ENCODE results near the gene FOXO3. TPM values are rescaled to one million over a fixed set of nuclear protein-coding genes. Genes with fewer than 3 reads are reported as not detected.

The FOXO3 gene
- total RNA-seq, 1 donor from 2014 or later = 37.3 TPM

GRCh38 chr6:108689272-108690161 is 128.8 kb downstream of the FOXO3 start:
- Histone ChIP-seq H2AFZ (ENCODE audit: low read depth, low read length) (no peak overlapping the region), H3K36me3 (ENCODE audit: insufficient read depth, low read length) (peaks cover 3% of the 10 kb centered on the region), H3K4me1 (ENCODE audit: insufficient read depth, low read length) (peaks cover 17% of the 10 kb centered on the region), H3K79me2 (ENCODE audit: insufficient read depth, low read length) (peaks cover 3% of the 10 kb centered on the region), H3K27me3 (ENCODE audit: insufficient read depth, low read length) (no peaks in the 10 kb centered on the region), H4K20me1 (ENCODE audit: insufficient read depth, low read length) (no peaks in the 10 kb centered on the region), H3K9ac (ENCODE audit: low read length) (no peak overlapping the region), H3K27ac (ENCODE audit: low read depth, low read length) (no peak overlapping the region), H3K4me2 (ENCODE audit: low read length) (peak overlapping the region; percentile 4), H3K4me3 (ENCODE audit: insufficient read depth, low read depth, low read length) (no peak overlapping the region), H3K9me3 (ENCODE audit: insufficient read depth, low read depth, low read length) (no peaks in the 10 kb centered on the region)
- TF ChIP-seq CTCF (IDR thresholded peaks at IDR 0.05; ENCODE audit: insufficient read depth, low read depth, low read length) (no peak), EZH2 (IDR thresholded peaks at IDR 0.05; ENCODE audit: insufficient read depth, low read length) (no peak)
- peaks cover 18% of the 10 kb centered on the region for H3K4me1 Mint-ChIP-seq (ENCODE audit: low read depth, unreplicated experiment)
- no peak overlapping the region for H3K4me3 Mint-ChIP-seq (ENCODE audit: unreplicated experiment)
- FAIRE-seq = no peak
- H3K27me3 Mint-ChIP-seq (ENCODE audit: low read depth, unreplicated experiment) = no peaks in the 10 kb centered on the region
- no peak overlapping the region for H3K27ac Mint-ChIP-seq (ENCODE audit: unreplicated experiment)
- DNase-seq (ENCODE audit: low read depth) = peak; percentile 80
- peaks cover 14% of the 10 kb centered on the region for H3K36me3 Mint-ChIP-seq (ENCODE audit: low read depth, unreplicated experiment)
- no peaks in the 10 kb centered on the region for H3K9me3 Mint-ChIP-seq (ENCODE audit: unreplicated experiment)

- H3K36me3 Mint-ChIP-seq (ENCODE audit: low read depth, unreplicated experiment) = peaks cover 14% of the 10 kb centered on the region
- no peaks in the 10 kb centered on the region for H3K9me3 Mint-ChIP-seq (ENCODE audit: unreplicated experiment)
- Histone ChIP-seq H3K27me3 (ENCODE audit: insufficient read depth, low read length) (no peaks in the 10 kb centered on the region), H3K36me3 (ENCODE audit: insufficient read depth, low read length) (peaks cover 3% of the 10 kb centered on the region), H3K4me2 (ENCODE audit: low read length) (peak overlapping the region; percentile 8), H3K27ac (ENCODE audit: low read depth, low read length) (no peak overlapping the region), H3K4me3 (ENCODE audit: insufficient read depth, low read depth, low read length) (no peak overlapping the region), H3K9ac (ENCODE audit: low read length) (no peak overlapping the region), H4K20me1 (ENCODE audit: insufficient read depth, low read length) (no peaks in the 10 kb centered on the region), H3K9me3 (ENCODE audit: insufficient read depth, low read depth, low read length) (no peaks in the 10 kb centered on the region), H3K79me2 (ENCODE audit: insufficient read depth, low read length) (peaks cover 3% of the 10 kb centered on the region), H3K4me1 (ENCODE audit: insufficient read depth, low read length) (peaks cover 12% of the 10 kb centered on the region), H2AFZ (ENCODE audit: low read depth, low read length) (no peak overlapping the region)
- DNase-seq (ENCODE audit: low read depth) (peak; percentile 65), FAIRE-seq (peak; percentile 5)
- H3K4me3 Mint-ChIP-seq (ENCODE audit: unreplicated experiment) = no peak overlapping the region
- H3K27ac Mint-ChIP-seq (ENCODE audit: unreplicated experiment) = no peak overlapping the region
- peaks cover 13% of the 10 kb centered on the region for H3K4me1 Mint-ChIP-seq (ENCODE audit: low read depth, unreplicated experiment)
- no peak for TF ChIP-seq EZH2 (IDR thresholded peaks at IDR 0.05; ENCODE audit: insufficient read depth, low read length)
- no peaks in the 10 kb centered on the region for H3K27me3 Mint-ChIP-seq (ENCODE audit: low read depth, unreplicated experiment)
Observed at GRCh38 chr6:108690326-108691049, 129.8 kb downstream of the FOXO3 start.

- Histone ChIP-seq H3K9me3 (ENCODE audit: insufficient read depth, low read depth, low read length) (no peaks in the 10 kb centered on the region), H3K4me1 (ENCODE audit: insufficient read depth, low read length) (peaks cover 12% of the 10 kb centered on the region), H3K4me2 (ENCODE audit: low read length) (no peak overlapping the region), H3K79me2 (ENCODE audit: insufficient read depth, low read length) (no peaks in the 10 kb centered on the region), H3K4me3 (ENCODE audit: insufficient read depth, low read depth, low read length) (no peak overlapping the region), H2AFZ (ENCODE audit: low read depth, low read length) (no peak overlapping the region), H3K36me3 (ENCODE audit: insufficient read depth, low read length) (no peaks in the 10 kb centered on the region), H4K20me1 (ENCODE audit: insufficient read depth, low read length) (no peaks in the 10 kb centered on the region), H3K9ac (ENCODE audit: low read length) (no peak overlapping the region), H3K27ac (ENCODE audit: low read depth, low read length) (no peak overlapping the region), H3K27me3 (ENCODE audit: insufficient read depth, low read length) (no peaks in the 10 kb centered on the region)
- peaks cover 3% of the 10 kb centered on the region for H3K9me3 Mint-ChIP-seq (ENCODE audit: unreplicated experiment)
- FAIRE-seq (no peak), DNase-seq (ENCODE audit: low read depth) (no peak)
- H3K4me1 Mint-ChIP-seq (ENCODE audit: low read depth, unreplicated experiment) = peaks cover 13% of the 10 kb centered on the region
- no peak overlapping the region for H3K4me3 Mint-ChIP-seq (ENCODE audit: unreplicated experiment)
- no peak for TF ChIP-seq EZH2 (IDR thresholded peaks at IDR 0.05; ENCODE audit: insufficient read depth, low read length)
- no peak for TF ChIP-seq CTCF (IDR thresholded peaks at IDR 0.05; ENCODE audit: insufficient read depth, low read depth, low read length)
- no peaks in the 10 kb centered on the region for H3K27me3 Mint-ChIP-seq (ENCODE audit: low read depth, unreplicated experiment)
- H3K27ac Mint-ChIP-seq (ENCODE audit: unreplicated experiment) = no peak overlapping the region
- H3K36me3 Mint-ChIP-seq (ENCODE audit: low read depth, unreplicated experiment) = peaks cover 4% of the 10 kb centered on the region
Observed at GRCh38 chr6:108693430-108694154, 132.9 kb downstream of the FOXO3 start.
